GM12892 (cell line): ENCODE data around the gene ZNF827.

Source experiments
- POLR2A ChIP-seq: IDR thresholded peaks from 2 replicates; pipeline ENCODE4 v1.6.1; 2011; ENCODE audit warnings: low read depth, low read length, control low read depth
- POLR2AphosphoS5 ChIP-seq: IDR thresholded peaks from 2 replicates; pipeline ENCODE4 v1.6.1; 2011; ENCODE audit warnings: low read depth, low read length, control low read depth
- TAF1 ChIP-seq: IDR thresholded peaks from 2 replicates; pipeline ENCODE4 v1.6.1; 2011; ENCODE audit warnings: low read depth, mild to moderate bottlenecking, control low read depth, low read length, borderline replicate concordance

GRCh38 chr4:145930592-145930991 lies 8.0 kb downstream of the ZNF827 start:
- TF ChIP-seq POLR2A (no peak), POLR2AphosphoS5 (no peak), TAF1 (no peak)
